Liver (tissue), 9 donors: ENCODE measurements around the gene SLC12A3. TPM values are rescaled to one million over a fixed set of nuclear protein-coding genes. Genes with fewer than 3 reads are reported as not detected.
A peak's percentile ranks its signal among the peaks of the same experiment; 100 is the strongest.
"Not testable (repeated sequence)": the region's sequence is repeated elsewhere in the genome, so short reads cannot be mapped to it uniquely, and the experiment has no call there.

Source experiments
- DNase-seq: peaks from one replicate; pipeline ENCODE4 v3.0.0-alpha.2; 2017; ENCODE audit warnings: low spot score
- H3K27ac ChIP-seq, 2 donors: one replicate each; pipeline ENCODE4 v1.7.0; 2013; ENCODE audit warnings: inconsistent platforms in 2 of 2, low read length in 2 of 2, control low read depth in 1 of 2, low read depth in 1 of 2, mild to moderate bottlenecking in 1 of 2
- H3K27me3 ChIP-seq, 4 donors: one replicate each; pipeline versions ENCODE4 v1.6.1 to v1.7.0; 2013; ENCODE audit warnings: low read length in 3 of 4, inconsistent platforms in 1 of 4, mild to moderate bottlenecking in 1 of 4, moderate library complexity in 1 of 4; ENCODE audit not compliant: control insufficient read depth in 4 of 4, insufficient read depth in 4 of 4
- H3K36me3 ChIP-seq, 4 donors: one replicate each; pipeline versions ENCODE4 v1.6.1 to v1.7.0; 2013; ENCODE audit warnings: low read length in 3 of 4, mild to moderate bottlenecking in 3 of 4, low read depth in 1 of 4, moderate library complexity in 1 of 4; ENCODE audit not compliant: control insufficient read depth in 4 of 4, insufficient read depth in 3 of 4
- H3K4me1 ChIP-seq, 4 donors: one replicate each; pipeline versions ENCODE4 v1.6.1 to v1.7.0; 2013; ENCODE audit warnings: low read length in 3 of 4, mild to moderate bottlenecking in 3 of 4, moderate library complexity in 1 of 4; ENCODE audit not compliant: control insufficient read depth in 4 of 4, insufficient read depth in 4 of 4
- H3K4me3 ChIP-seq, 3 donors: one replicate each; pipeline versions ENCODE4 v1.6.1 to v1.7.0; 2013; ENCODE audit warnings: low read length in 3 of 3, control low read depth in 1 of 3, low read depth in 1 of 3, mild to moderate bottlenecking in 1 of 3
- H3K9ac ChIP-seq, 2 donors: one replicate each; pipeline ENCODE4 v1.7.0; 2013; ENCODE audit warnings: low read length in 2 of 2, mild to moderate bottlenecking in 2 of 2, moderate library complexity in 2 of 2, control low read depth in 1 of 2, low read depth in 1 of 2
- H3K9me3 ChIP-seq, 4 donors: one replicate each; pipeline versions ENCODE4 v1.6.1 to v1.7.0; 2013; ENCODE audit warnings: low read length in 3 of 4; ENCODE audit not compliant: control insufficient read depth in 4 of 4
- FOXA1 ChIP-seq: IDR thresholded peaks from 2 replicates; pipeline ENCODE4 v1.6.1; 2016; ENCODE audit warnings: antibody characterized with exemption
- FOXA2 ChIP-seq: IDR thresholded peaks from 2 replicates; pipeline ENCODE4 v1.6.1; 2016; ENCODE audit warnings: antibody characterized with exemption
- HNF4A ChIP-seq, 2 donors: conservative IDR thresholded peaks; 2 replicates each; pipeline ENCODE4 v1.6.1; 2016; ENCODE audit warnings: antibody characterized with exemption in 2 of 2, mild to moderate bottlenecking in 2 of 2
- HNF4G ChIP-seq: IDR thresholded peaks from 2 replicates; pipeline ENCODE4 v1.6.1; 2016; ENCODE audit warnings: antibody characterized with exemption
- JUND ChIP-seq, 2 donors: IDR thresholded peaks; 2 replicates each; pipeline ENCODE4 v1.6.1; 2016; ENCODE audit warnings: antibody characterized with exemption in 2 of 2
- NR2F2 ChIP-seq: IDR thresholded peaks from 2 replicates; pipeline ENCODE4 v1.6.1; 2016; ENCODE audit warnings: antibody characterized with exemption
- RAD21 ChIP-seq, 2 donors: IDR thresholded peaks; 2 replicates each; pipeline ENCODE4 v1.6.1; 2016; ENCODE audit warnings: antibody characterized with exemption in 2 of 2, mild to moderate bottlenecking in 2 of 2
- RXRA ChIP-seq, 2 donors: IDR thresholded peaks; 2 replicates each; pipeline ENCODE4 v1.6.1; 2017 to 2018; ENCODE audit warnings: antibody characterized with exemption in 2 of 2, mild to moderate bottlenecking in 1 of 2
- SP1 ChIP-seq: IDR thresholded peaks from 2 replicates; pipeline ENCODE4 v1.6.1; 2018; ENCODE audit warnings: antibody characterized with exemption, mild to moderate bottlenecking
- YY1 ChIP-seq: IDR thresholded peaks from 2 replicates; pipeline ENCODE4 v1.6.1; 2016; ENCODE audit warnings: antibody characterized with exemption, mild to moderate bottlenecking
- WGBS: extraction: QIAGEN DNeasy Blood & Tissue Kit; methylation state at CpG from one replicate; pipeline ENCODE4 v1.1.7; 2013; 5-methylcytosine and 5-hydroxymethylcytosine counted together
- polyA plus RNA-seq, 2 donors: library from polyadenylated mRNA; stranded (reverse) in 1 of 2; unstranded in 1 of 2; fragments of 200-250 nt in 1 of 2; fragments of >200 nt in 1 of 2; fragmentation: Nextera tagmentation in 1 of 2; extraction: Ambion mirVana in 1 of 2; gene quantifications; one replicate each; pipeline versions ENCODE4 v1.2.1 to v1.2.3, GENCODE V29; 2013 to 2015
- total RNA-seq, 2 donors: library from RNA; depleted of rRNA; stranded (reverse); fragments of >200 nt; gene quantifications; one replicate each; pipeline ENCODE4 v1.2.3, GENCODE V29; 2014
- TF ChIP-seq, protein P1 (sequence below): IDR thresholded peaks from 2 replicates; pipeline ENCODE4 v1.6.1; 2016; ENCODE audit warnings: antibody characterized with exemption
- TF ChIP-seq, protein P2 (sequence below): fragments of 150-350 bp; IDR thresholded peaks from 2 replicates; pipeline ENCODE4 v1.5.1; 2017; ENCODE audit warnings: improper control_type of control experiment, low read depth, low read length; ENCODE audit not compliant: missing input control
- TF ChIP-seq, protein P3 (sequence below): IDR thresholded peaks from 2 replicates; pipeline ENCODE4 v1.6.1; 2016; ENCODE audit warnings: antibody characterized with exemption
- TF ChIP-seq, protein P4 (sequence below): IDR thresholded peaks from 2 replicates; pipeline ENCODE4 v1.6.1; 2016; ENCODE audit warnings: antibody characterized with exemption, mild to moderate bottlenecking
- donor health status: healthy.
- donor health status: healthy.
- donor health status: healthy.
- donor health status: healthy.
- donor health status: healthy.

Gene SLC12A3
- total and polyA plus RNA-seq, 4 donors, result 0.09 TPM; not detected in 3

DNA sequence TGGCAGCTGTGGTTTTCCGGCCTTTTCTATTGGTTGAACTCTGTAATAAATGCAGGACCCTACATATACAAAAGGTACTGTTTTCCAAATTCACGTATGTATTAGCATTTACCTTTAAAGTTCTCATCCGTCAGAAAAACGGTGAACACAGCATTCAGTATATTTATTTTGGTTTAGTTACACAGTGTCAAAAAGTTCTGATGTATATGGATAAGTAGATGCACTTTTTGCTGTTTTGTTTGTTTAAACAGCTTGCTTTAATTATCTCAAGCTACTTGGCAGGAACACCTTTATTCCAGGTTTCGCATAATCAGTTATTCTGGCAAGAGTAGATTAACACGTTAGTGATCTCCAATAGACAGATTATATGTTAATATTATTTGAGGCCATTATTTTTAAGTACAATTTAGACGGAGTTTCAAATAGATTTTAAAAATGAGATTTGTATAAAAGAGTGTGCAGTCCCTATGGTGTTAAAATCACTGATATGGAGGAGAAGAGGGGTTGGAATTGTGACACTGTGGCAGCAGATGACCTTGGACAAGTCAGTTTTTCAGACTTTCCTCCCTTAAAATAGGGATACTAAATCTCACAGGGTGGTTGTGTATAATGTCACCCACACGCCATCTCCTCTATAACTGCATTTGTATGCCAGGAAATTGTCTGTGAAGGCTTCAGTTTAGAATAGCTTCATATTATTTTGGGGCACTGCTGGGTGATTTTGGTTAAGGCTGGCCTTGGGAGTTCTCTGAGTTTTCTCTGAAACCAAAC is 69.0 kb downstream of the SLC12A3 start:
- peaks cover 2 to 38% (median 27%) of the 10 kb centered on the region in 4 donors for H3K4me1 ChIP-seq
- H3K9ac ChIP-seq, result peak overlapping the region; percentile 91 to 95

DNA sequence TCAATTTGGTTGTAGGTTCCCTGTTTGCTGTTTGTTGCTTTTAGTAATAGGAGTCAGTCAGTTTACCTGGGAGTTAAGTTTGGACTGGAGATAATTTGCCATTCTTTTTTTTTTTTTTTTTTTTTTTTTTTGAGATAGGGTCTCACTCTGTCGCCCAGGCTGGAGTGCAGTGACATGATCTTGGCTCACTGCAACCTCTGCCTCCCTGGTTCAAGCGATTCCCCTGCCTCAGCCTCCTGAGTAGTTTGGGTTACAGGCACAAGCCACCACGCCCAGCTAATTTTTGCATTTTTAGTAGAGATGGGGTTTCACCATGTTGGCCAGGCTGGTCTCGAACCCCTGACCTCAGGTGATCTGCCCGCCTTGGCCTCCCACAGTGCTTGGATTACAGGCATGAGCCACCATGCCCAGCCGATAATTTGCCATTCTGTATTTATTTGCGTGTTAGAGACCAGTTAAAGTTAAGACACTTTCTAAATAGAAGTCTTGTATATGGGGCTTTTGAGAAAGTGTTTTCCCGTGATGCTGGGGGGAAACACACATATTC is 69.7 kb downstream of the SLC12A3 start:
- 31% methylated on average over 8 of the region's 8 CpGs for WGBS
- not testable (repeated sequence) for H3K27ac ChIP-seq, DNase-seq, H3K27me3 ChIP-seq, H3K9me3 ChIP-seq
- H3K36me3 ChIP-seq, result peaks cover 14 to 47% (median 41%) of the 10 kb centered on the region in 4 donors
- peak overlapping the region; percentile 91 to 95 for H3K9ac ChIP-seq
- peak in 1 of 2 donors; percentile 12 for TF ChIP-seq JUND (IDR thresholded peaks at IDR 0.05)
- H3K4me1 ChIP-seq, result peaks cover 5 to 38% (median 27%) of the 10 kb centered on the region in 4 donors
- H3K4me3 ChIP-seq, result peak overlapping the region; percentile 79 to 98 (median 91)

More for the DNA sequence above, 69.0 kb downstream of the SLC12A3 start:
- H3K9me3 ChIP-seq, result no peaks in the 10 kb centered on the region
- peaks cover 12 to 41% (median 35%) of the 10 kb centered on the region in 4 donors for H3K36me3 ChIP-seq
- peak overlapping the region; percentile 95 to 97 for H3K27ac ChIP-seq
- no peak for DNase-seq
- H3K27me3 ChIP-seq, result no peaks in the 10 kb centered on the region
- H3K4me3 ChIP-seq, result peak overlapping the region; percentile 79 to 98 (median 91)
- no peak for TF ChIP-seq HNF4G
- TF ChIP-seq FOXA1, result no peak
- WGBS, result 11% methylated on average over 8 of the region's 8 CpGs

DNA sequence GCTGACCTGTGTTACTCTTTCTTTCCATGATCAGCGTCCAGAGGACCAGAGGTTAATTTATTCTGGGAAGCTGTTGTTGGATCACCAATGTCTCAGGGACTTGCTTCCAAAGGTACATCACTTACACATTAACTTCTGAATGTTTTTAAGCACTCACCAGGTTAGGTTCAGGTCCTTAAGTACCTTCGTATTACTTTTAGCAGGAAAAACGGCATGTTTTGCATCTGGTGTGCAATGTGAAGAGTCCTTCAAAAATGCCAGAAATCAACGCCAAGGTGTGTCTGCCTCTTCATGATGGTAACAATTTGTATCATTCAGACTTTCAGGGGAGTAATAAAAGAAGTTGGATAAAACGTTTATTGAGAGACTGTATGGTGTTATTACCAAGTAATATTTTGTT is 70.2 kb downstream of the SLC12A3 start:
- Histone ChIP-seq H3K9ac (peak overlapping the region in 1 of 2 donors; percentile 8), H3K4me3 (peak overlapping the region; percentile 2 to 79 (median 44)), H3K36me3 (peaks cover 17 to 52% (median 46%) of the 10 kb centered on the region in 4 donors), H3K27me3 (no peaks in the 10 kb centered on the region), H3K27ac (peak overlapping the region in 1 of 2 donors; percentile 1), H3K9me3 (no peaks in the 10 kb centered on the region), H3K4me1 (peaks cover 5 to 38% (median 29%) of the 10 kb centered on the region in 4 donors)
- DNase-seq, result no peak
- WGBS, result 27% methylated on average over 5 of the region's 5 CpGs
- TF ChIP-seq RXRA (IDR thresholded peaks at IDR 0.05), result peak in 1 of 2 donors; percentile 25
- TF ChIP-seq, protein P1, sequence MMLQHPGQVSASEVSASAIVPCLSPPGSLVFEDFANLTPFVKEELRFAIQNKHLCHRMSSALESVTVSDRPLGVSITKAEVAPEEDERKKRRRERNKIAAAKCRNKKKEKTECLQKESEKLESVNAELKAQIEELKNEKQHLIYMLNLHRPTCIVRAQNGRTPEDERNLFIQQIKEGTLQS, result no peak
- TF ChIP-seq SP1, result peak; percentile 29
- peak in 1 of 2 donors; percentile 4 for TF ChIP-seq RAD21 (IDR thresholded peaks at IDR 0.05)
- peak in 1 of 2 donors; percentile 10 for TF ChIP-seq JUND (IDR thresholded peaks at IDR 0.05)
- TF ChIP-seq, protein P2, sequence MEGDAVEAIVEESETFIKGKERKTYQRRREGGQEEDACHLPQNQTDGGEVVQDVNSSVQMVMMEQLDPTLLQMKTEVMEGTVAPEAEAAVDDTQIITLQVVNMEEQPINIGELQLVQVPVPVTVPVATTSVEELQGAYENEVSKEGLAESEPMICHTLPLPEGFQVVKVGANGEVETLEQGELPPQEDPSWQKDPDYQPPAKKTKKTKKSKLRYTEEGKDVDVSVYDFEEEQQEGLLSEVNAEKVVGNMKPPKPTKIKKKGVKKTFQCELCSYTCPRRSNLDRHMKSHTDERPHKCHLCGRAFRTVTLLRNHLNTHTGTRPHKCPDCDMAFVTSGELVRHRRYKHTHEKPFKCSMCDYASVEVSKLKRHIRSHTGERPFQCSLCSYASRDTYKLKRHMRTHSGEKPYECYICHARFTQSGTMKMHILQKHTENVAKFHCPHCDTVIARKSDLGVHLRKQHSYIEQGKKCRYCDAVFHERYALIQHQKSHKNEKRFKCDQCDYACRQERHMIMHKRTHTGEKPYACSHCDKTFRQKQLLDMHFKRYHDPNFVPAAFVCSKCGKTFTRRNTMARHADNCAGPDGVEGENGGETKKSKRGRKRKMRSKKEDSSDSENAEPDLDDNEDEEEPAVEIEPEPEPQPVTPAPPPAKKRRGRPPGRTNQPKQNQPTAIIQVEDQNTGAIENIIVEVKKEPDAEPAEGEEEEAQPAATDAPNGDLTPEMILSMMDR, result no peak
- peak; percentile 7 to 34 for TF ChIP-seq HNF4A (conservative IDR thresholded peaks at IDR 0.05)
- TF ChIP-seq, protein P3, sequence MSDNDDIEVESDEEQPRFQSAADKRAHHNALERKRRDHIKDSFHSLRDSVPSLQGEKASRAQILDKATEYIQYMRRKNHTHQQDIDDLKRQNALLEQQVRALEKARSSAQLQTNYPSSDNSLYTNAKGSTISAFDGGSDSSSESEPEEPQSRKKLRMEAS, result no peak
- no peak for TF ChIP-seq FOXA2
- TF ChIP-seq, protein P4, sequence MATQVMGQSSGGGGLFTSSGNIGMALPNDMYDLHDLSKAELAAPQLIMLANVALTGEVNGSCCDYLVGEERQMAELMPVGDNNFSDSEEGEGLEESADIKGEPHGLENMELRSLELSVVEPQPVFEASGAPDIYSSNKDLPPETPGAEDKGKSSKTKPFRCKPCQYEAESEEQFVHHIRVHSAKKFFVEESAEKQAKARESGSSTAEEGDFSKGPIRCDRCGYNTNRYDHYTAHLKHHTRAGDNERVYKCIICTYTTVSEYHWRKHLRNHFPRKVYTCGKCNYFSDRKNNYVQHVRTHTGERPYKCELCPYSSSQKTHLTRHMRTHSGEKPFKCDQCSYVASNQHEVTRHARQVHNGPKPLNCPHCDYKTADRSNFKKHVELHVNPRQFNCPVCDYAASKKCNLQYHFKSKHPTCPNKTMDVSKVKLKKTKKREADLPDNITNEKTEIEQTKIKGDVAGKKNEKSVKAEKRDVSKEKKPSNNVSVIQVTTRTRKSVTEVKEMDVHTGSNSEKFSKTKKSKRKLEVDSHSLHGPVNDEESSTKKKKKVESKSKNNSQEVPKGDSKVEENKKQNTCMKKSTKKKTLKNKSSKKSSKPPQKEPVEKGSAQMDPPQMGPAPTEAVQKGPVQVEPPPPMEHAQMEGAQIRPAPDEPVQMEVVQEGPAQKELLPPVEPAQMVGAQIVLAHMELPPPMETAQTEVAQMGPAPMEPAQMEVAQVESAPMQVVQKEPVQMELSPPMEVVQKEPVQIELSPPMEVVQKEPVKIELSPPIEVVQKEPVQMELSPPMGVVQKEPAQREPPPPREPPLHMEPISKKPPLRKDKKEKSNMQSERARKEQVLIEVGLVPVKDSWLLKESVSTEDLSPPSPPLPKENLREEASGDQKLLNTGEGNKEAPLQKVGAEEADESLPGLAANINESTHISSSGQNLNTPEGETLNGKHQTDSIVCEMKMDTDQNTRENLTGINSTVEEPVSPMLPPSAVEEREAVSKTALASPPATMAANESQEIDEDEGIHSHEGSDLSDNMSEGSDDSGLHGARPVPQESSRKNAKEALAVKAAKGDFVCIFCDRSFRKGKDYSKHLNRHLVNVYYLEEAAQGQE, result no peak
- TF ChIP-seq NR2F2, result no peak
- TF ChIP-seq YY1, result no peak
